ENCODE measurements around the gene HADH. TPM values are rescaled to one million over a fixed set of nuclear protein-coding genes. Genes with fewer than 3 reads are reported as not detected.

Gene HADH
- polyA plus RNA-seq, 1 of the 3 experiments (the other 2 are of a cell fraction) = 19.4 TPM

GRCh38 chr4:107999932-108000539 lies 10.3 kb downstream of the HADH start:
- Histone ChIP-seq H3K9me3 (no peaks in the 10 kb centered on the region), H3K4me1 (ENCODE audit: control insufficient read depth in 1 of 2, insufficient read depth in 2 of 2, low read depth in 1 of 2, low read length in 1 of 2) (no peaks in the 10 kb centered on the region; a peak in 2 of 4 replicates), H3K79me2 (ENCODE audit: insufficient read depth) (0 out of 2 replicates have a peak, but pooled peaks cover 3% of the 10 kb centered on the region), H4K20me1 (ENCODE audit: insufficient read depth) (no peaks in the 10 kb centered on the region), H3K27me3 (ENCODE audit: insufficient read depth) (no peaks in the 10 kb centered on the region), H3K27ac (ENCODE audit: low read depth in 2 of 2, low read length in 1 of 2) (no peak overlapping the region), H3K36me3 (replicated peaks in 1 of 2; ENCODE audit: control insufficient read depth in 1 of 2, insufficient read depth in 2 of 2, low read length in 1 of 2) (peaks cover 0 to 3% of the 10 kb centered on the region in 2 experiments), H3K4me2 (no peak overlapping the region), H2AFZ (ENCODE audit: low read depth) (no peak overlapping the region), H3K4me3 (ENCODE audit: low read depth in 2 of 2, low read length in 1 of 2) (no peak overlapping the region), H3K9me2 (no peaks in the 10 kb centered on the region), H3K9ac (no peak overlapping the region), H3F3A (replicated peaks; ENCODE audit: insufficient read depth) (peaks cover 4% of the 10 kb centered on the region)
- WGBS (ENCODE audit: low lambda C conversion rate) = 95% methylated on average over 2 of the region's 2 CpGs
- no peak for TF ChIP-seq FOSL2 (IDR thresholded peaks at IDR 0.05; ENCODE audit: borderline replicate concordance, low read depth)
- TF ChIP-seq USF2 (IDR thresholded peaks at IDR 0.05; ENCODE audit: borderline replicate concordance, low read depth, low read length) = no peak
- TF ChIP-seq TEAD4 (IDR thresholded peaks at IDR 0.05; ENCODE audit: borderline replicate concordance, insufficient read depth) = no peak
- TF ChIP-seq ZBTB33 (IDR thresholded peaks at IDR 0.05; ENCODE audit: borderline replicate concordance, low read depth) = no peak
- TF ChIP-seq CTCF (IDR thresholded peaks at IDR 0.05) = no peak
- no peak for TF ChIP-seq PBX3 (IDR thresholded peaks at IDR 0.05)
- TF ChIP-seq ELF1 (IDR thresholded peaks at IDR 0.05) = no peak
- TF ChIP-seq MAX (IDR thresholded peaks at IDR 0.05; ENCODE audit: low read depth) = no peak
- TF ChIP-seq EP300 (IDR thresholded peaks at IDR 0.05; ENCODE audit: borderline replicate concordance in 1 of 2, low read depth in 1 of 2, low read length in 1 of 2) = no peak
- no peak for TF ChIP-seq SIN3A (IDR thresholded peaks at IDR 0.05; ENCODE audit: borderline replicate concordance, low read depth, low read length)
- no peak for TF ChIP-seq CHD2 (IDR thresholded peaks at IDR 0.05; ENCODE audit: low read length, partially characterized antibody)
- TF ChIP-seq IRF3 (IDR thresholded peaks at IDR 0.05; ENCODE audit: low read depth, low read length) = no peak
- TF ChIP-seq NRF1 (IDR thresholded peaks at IDR 0.05; ENCODE audit: low read depth, low read length) = no peak
- TF ChIP-seq RFX5 (IDR thresholded peaks at IDR 0.05; ENCODE audit: low read length) = no peak
- no peak for TF ChIP-seq MXI1 (IDR thresholded peaks at IDR 0.05; ENCODE audit: low read depth, low read length)
- TF ChIP-seq GABPA (IDR thresholded peaks at IDR 0.05; ENCODE audit: low read depth) = no peak
- CTCF ChIA-PET = interaction anchor here (0.7 to 4.0 kb wide), 3 partner anchors 19 to 572 kb away, joined by 3 to 17 read pairs (median 3); no protein-coding TSS in a partner anchor
- POLR2A ChIA-PET = no interaction called here
- DNase-seq = no peak

Data from SK-N-SH (cell line).